HepG2 (cell line): ENCODE results near the gene TMOD3. TPM values are rescaled to one million over a fixed set of nuclear protein-coding genes. Genes with fewer than 3 reads are reported as not detected.
A peak's percentile ranks its signal among the peaks of the same experiment; 100 is the strongest.

Experiments used
- CENPX ChIP-seq: sonication (generic); formaldehyde crosslinking; IDR thresholded peaks from 2 replicates; pipeline ENCODE4 v1.9.0; 2021; ENCODE audit warnings: mild to moderate bottlenecking, missing genetic modification reagents, moderate library complexity
- CREB1 ChIP-seq, 2 experiments: fragments of 450-650 bp in 1 of 2; IDR thresholded peaks; 2 replicates each; pipeline ENCODE4 v1.6.1; 2016 to 2017; ENCODE audit warnings: control low read depth in 1 of 2, mild to moderate bottlenecking in 1 of 2, missing compliant biosample characterization in 1 of 2, missing genetic modification characterization in 1 of 2
- JARID2 ChIP-seq: sonication (generic); formaldehyde crosslinking; IDR thresholded peaks from 2 replicates; pipeline ENCODE4 v1.8.1; 2023; ENCODE audit warnings: missing genetic modification reagents, inconsistent platforms; ENCODE audit not compliant: insufficient replicate concordance
- KAT7 ChIP-seq: IDR thresholded peaks from 2 replicates; pipeline ENCODE4 v1.6.1; 2018; ENCODE audit warnings: borderline replicate concordance, missing compliant biosample characterization
- PPARG ChIP-seq: conservative IDR thresholded peaks from 2 replicates; pipeline ENCODE4 v1.6.1; 2016; ENCODE audit warnings: missing biosample characterization, missing genetic modification reagents
- RFXAP ChIP-seq: sonication (generic); formaldehyde crosslinking; IDR thresholded peaks from 2 replicates; pipeline ENCODE4 v1.4.0; 2020; ENCODE audit warnings: missing genetic modification reagents, borderline replicate concordance
- THAP11 ChIP-seq: IDR thresholded peaks from 2 replicates; pipeline ENCODE4 v1.6.1; 2016; ENCODE audit warnings: missing biosample characterization, missing genetic modification reagents
- ZFP36 ChIP-seq: fragments of 150-350 bp; IDR thresholded peaks from 2 replicates; pipeline ENCODE4 v1.6.1; 2018; ENCODE audit warnings: borderline replicate concordance, low read length, low read depth; ENCODE audit not compliant: partially characterized antibody
- ZFP37 ChIP-seq: sonication (generic); formaldehyde crosslinking; IDR thresholded peaks from 2 replicates; pipeline ENCODE4 v1.4.0; 2020; ENCODE audit warnings: missing genetic modification reagents, borderline replicate concordance
- ZNF101 ChIP-seq: sonication (generic); formaldehyde crosslinking; IDR thresholded peaks from 2 replicates; pipeline ENCODE4 v1.4.0; 2020; ENCODE audit warnings: mild to moderate bottlenecking, low read depth, missing genetic modification reagents, borderline replicate concordance
- ZNF160 ChIP-seq: sonication (generic); formaldehyde crosslinking; IDR thresholded peaks from 2 replicates; pipeline ENCODE4 v1.8.0; 2022; ENCODE audit warnings: mild to moderate bottlenecking, inconsistent platforms, missing genetic modification reagents
- ZNF20 ChIP-seq: sonication (generic); formaldehyde crosslinking; IDR thresholded peaks from 2 replicates; pipeline ENCODE4 v1.4.0; 2020; ENCODE audit warnings: mild to moderate bottlenecking, moderate library complexity, missing genetic modification reagents
- ZNF563 ChIP-seq: sonication (generic); formaldehyde crosslinking; IDR thresholded peaks from 2 replicates; pipeline ENCODE4 v1.8.0; 2022; ENCODE audit warnings: mild to moderate bottlenecking, moderate library complexity, missing genetic modification reagents
- polyA plus RNA-seq, 8 experiments: library from polyadenylated mRNA; depleted of rRNA in 3 of 8; stranded (reverse) in 7 of 8; unstranded in 1 of 8; fragments of >200 nt; fragmentation: Illumina TruSeq in 4 of 8; extraction: Trizol in 4 of 8; gene quantifications; 2 replicates each; pipeline versions ENCODE4 v1.2.1 to v1.2.3, GENCODE V29; 2011 to 2016; ENCODE audit warnings: low read depth in 4 of 8, missing spikeins in 1 of 8, mixed read lengths in 1 of 8; ENCODE audit not compliant: insufficient read depth in 1 of 8
- total RNA-seq, 5 experiments: library from RNA; depleted of rRNA; stranded (reverse); fragments of >200 nt; fragmentation: Illumina TruSeq; extraction: Trizol; gene quantifications; 2 replicates each; pipeline ENCODE4 v1.2.3, GENCODE V29; 2016; ENCODE audit warnings: low read depth in 1 of 5
- TF ChIP-seq, protein P1 (sequence below): sonication (generic); formaldehyde crosslinking; IDR thresholded peaks from 2 replicates; pipeline ENCODE4 v1.4.0; 2020; ENCODE audit warnings: mild to moderate bottlenecking, missing genetic modification reagents
- TF ChIP-seq, protein P2 (sequence below): sonication (generic); formaldehyde crosslinking; IDR thresholded peaks from 2 replicates; pipeline ENCODE4 v1.4.0; 2020; ENCODE audit warnings: missing genetic modification reagents
- TF ChIP-seq, protein P3 (sequence below): sonication (generic); formaldehyde crosslinking; IDR thresholded peaks from 2 replicates; pipeline ENCODE4 v1.5.0; 2020; ENCODE audit warnings: missing genetic modification reagents
- TF ChIP-seq, protein P4 (sequence below): sonication (generic); formaldehyde crosslinking; IDR thresholded peaks from 2 replicates; pipeline ENCODE4 v1.4.0; 2020; ENCODE audit warnings: mild to moderate bottlenecking, missing genetic modification reagents
- TF ChIP-seq, protein P5 (sequence below): sonication (generic); formaldehyde crosslinking; IDR thresholded peaks from 2 replicates; pipeline ENCODE4 v1.4.0; 2020; ENCODE audit warnings: missing genetic modification reagents

Gene TMOD3
- total and polyA plus RNA-seq, 2 of the 13 experiments (the other 11 are each of a cell fraction or from before 2014, with no cell fraction given) = 5.1 to 23.2 TPM

DNA sequence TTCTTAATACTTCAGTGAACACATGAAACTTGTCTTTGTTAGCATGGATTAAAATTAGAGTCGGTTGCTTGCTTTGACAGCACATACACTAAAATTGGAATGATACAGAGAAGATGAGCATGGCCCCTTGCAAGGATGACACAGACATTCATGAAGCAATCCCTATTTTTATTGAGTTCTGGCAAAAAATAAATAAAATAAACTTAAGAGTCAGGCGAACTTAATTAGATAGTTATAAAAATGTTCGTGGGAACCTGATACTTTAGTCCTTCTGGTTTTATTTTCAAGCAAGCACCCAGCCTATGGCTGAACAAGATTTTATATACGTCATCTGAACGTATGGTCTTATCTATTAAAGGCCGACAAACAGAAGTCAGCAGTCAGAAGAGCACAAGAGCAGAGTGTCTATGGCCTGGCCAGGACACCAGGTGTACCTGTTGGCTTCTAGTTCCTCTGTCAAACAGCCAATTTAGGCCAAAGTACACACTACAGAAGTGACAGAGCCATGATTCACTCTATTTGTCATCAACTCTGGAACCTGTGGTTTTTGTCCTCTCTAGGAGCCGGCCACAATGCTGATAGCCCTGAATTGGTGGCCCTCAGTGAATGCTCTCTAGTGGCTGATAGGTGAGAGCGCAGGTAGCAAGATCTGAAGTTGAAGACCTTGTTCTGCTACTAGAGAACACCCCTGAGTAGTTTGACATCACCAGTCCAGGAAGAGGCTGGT, 77.8 kb downstream of the TMOD3 start (continued):
- TF ChIP-seq, protein P1, sequence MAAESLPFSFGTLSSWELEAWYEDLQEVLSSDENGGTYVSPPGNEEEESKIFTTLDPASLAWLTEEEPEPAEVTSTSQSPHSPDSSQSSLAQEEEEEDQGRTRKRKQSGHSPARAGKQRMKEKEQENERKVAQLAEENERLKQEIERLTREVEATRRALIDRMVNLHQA (CRISPR knock-in tag) = no peak
- no peak for TF ChIP-seq RFXAP
- TF ChIP-seq ZNF160 (CRISPR knock-in tag) = no peak
- TF ChIP-seq, protein P2, sequence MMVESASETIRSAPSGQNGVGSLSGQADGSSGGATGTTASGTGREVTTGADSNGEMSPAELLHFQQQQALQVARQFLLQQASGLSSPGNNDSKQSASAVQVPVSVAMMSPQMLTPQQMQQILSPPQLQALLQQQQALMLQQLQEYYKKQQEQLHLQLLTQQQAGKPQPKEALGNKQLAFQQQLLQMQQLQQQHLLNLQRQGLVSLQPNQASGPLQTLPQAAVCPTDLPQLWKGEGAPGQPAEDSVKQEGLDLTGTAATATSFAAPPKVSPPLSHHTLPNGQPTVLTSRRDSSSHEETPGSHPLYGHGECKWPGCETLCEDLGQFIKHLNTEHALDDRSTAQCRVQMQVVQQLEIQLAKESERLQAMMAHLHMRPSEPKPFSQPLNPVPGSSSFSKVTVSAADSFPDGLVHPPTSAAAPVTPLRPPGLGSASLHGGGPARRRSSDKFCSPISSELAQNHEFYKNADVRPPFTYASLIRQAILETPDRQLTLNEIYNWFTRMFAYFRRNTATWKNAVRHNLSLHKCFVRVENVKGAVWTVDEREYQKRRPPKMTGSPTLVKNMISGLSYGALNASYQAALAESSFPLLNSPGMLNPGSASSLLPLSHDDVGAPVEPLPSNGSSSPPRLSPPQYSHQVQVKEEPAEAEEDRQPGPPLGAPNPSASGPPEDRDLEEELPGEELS (CRISPR knock-in tag) = peak; percentile 78
- TF ChIP-seq ZNF101 (CRISPR knock-in tag) = no peak
- TF ChIP-seq PPARG = peak; percentile 85
- TF ChIP-seq ZNF20 (CRISPR knock-in tag) = no peak
- no peak for TF ChIP-seq CENPX
- no peak for TF ChIP-seq ZFP37 (CRISPR knock-in tag)
- TF ChIP-seq, protein P3, sequence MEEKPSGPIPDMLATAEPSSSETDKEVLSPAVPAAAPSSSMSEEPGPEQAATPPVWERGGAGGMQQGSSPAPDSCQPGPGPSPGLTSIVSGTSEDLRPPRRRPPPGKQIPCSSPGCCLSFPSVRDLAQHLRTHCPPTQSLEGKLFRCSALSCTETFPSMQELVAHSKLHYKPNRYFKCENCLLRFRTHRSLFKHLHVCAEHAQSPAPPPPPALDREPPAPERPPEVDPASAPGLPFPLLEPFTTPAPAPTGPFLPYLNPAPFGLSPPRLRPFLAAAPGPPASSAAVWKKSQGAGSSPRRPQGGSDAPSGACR = no peak
- peak; percentile 29; the same call in 1 of the 2 replicates for TF ChIP-seq THAP11 (CRISPR knock-in tag)
- TF ChIP-seq CREB1 (IDR thresholded peaks at IDR 0.05) = peak; percentile 83
- TF ChIP-seq CREB1 (CRISPR knock-in tag; IDR thresholded peaks at IDR 0.05) = peak; percentile 82
- no peak for TF ChIP-seq JARID2 (CRISPR knock-in tag)
- TF ChIP-seq, protein P4, sequence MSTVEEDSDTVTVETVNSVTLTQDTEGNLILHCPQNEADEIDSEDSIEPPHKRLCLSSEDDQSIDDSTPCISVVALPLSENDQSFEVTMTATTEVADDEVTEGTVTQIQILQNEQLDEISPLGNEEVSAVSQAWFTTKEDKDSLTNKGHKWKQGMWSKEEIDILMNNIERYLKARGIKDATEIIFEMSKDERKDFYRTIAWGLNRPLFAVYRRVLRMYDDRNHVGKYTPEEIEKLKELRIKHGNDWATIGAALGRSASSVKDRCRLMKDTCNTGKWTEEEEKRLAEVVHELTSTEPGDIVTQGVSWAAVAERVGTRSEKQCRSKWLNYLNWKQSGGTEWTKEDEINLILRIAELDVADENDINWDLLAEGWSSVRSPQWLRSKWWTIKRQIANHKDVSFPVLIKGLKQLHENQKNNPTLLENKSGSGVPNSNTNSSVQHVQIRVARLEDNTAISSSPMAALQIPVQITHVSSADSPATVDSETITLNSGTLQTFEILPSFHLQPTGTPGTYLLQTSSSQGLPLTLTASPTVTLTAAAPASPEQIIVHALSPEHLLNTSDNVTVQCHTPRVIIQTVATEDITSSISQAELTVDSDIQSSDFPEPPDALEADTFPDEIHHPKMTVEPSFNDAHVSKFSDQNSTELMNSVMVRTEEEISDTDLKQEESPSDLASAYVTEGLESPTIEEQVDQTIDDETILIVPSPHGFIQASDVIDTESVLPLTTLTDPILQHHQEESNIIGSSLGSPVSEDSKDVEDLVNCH (CRISPR knock-in tag) = no peak
- no peak for TF ChIP-seq ZFP36
- TF ChIP-seq, protein P5, sequence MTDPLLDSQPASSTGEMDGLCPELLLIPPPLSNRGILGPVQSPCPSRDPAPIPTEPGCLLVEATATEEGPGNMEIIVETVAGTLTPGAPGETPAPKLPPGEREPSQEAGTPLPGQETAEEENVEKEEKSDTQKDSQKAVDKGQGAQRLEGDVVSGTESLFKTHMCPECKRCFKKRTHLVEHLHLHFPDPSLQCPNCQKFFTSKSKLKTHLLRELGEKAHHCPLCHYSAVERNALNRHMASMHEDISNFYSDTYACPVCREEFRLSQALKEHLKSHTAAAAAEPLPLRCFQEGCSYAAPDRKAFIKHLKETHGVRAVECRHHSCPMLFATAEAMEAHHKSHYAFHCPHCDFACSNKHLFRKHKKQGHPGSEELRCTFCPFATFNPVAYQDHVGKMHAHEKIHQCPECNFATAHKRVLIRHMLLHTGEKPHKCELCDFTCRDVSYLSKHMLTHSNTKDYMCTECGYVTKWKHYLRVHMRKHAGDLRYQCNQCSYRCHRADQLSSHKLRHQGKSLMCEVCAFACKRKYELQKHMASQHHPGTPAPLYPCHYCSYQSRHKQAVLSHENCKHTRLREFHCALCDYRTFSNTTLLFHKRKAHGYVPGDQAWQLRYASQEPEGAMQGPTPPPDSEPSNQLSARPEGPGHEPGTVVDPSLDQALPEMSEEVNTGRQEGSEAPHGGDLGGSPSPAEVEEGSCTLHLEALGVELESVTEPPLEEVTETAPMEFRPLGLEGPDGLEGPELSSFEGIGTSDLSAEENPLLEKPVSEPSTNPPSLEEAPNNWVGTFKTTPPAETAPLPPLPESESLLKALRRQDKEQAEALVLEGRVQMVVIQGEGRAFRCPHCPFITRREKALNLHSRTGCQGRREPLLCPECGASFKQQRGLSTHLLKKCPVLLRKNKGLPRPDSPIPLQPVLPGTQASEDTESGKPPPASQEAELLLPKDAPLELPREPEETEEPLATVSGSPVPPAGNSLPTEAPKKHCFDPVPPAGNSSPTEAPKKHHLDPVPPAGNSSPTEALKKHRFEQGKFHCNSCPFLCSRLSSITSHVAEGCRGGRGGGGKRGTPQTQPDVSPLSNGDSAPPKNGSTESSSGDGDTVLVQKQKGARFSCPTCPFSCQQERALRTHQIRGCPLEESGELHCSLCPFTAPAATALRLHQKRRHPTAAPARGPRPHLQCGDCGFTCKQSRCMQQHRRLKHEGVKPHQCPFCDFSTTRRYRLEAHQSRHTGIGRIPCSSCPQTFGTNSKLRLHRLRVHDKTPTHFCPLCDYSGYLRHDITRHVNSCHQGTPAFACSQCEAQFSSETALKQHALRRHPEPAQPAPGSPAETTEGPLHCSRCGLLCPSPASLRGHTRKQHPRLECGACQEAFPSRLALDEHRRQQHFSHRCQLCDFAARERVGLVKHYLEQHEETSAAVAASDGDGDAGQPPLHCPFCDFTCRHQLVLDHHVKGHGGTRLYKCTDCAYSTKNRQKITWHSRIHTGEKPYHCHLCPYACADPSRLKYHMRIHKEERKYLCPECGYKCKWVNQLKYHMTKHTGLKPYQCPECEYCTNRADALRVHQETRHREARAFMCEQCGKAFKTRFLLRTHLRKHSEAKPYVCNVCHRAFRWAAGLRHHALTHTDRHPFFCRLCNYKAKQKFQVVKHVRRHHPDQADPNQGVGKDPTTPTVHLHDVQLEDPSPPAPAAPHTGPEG (CRISPR knock-in tag) = no peak
- TF ChIP-seq KAT7 (CRISPR knock-in tag) = no peak
- no peak for TF ChIP-seq ZNF563 (CRISPR knock-in tag)
